Hepatocyte (in vitro differentiated cells): ENCODE results near the gene OXT. TPM values are rescaled to one million over a fixed set of nuclear protein-coding genes. Genes with fewer than 3 reads are reported as not detected.

Experiments used
- DNase-seq: peaks from one replicate; pipeline ENCODE4 v3.0.0-alpha.2; 2016; ENCODE audit warnings: low spot score
- H2AFZ ChIP-seq: fragments of 200-600 bp; sonication (generic); 2 replicates; pipeline ENCODE4 v1.6.0; 2016; ENCODE audit warnings: antibody characterized with exemption, mild to moderate bottlenecking
- H3K27ac ChIP-seq: fragments of 200-600 bp; sonication (generic); 2 replicates; pipeline ENCODE4 v1.5.1; 2016; ENCODE audit warnings: mild to moderate bottlenecking
- H3K27me3 ChIP-seq: fragments of 200-600 bp; sonication (generic); 2 replicates; pipeline ENCODE4 v1.6.1; 2016
- H3K36me3 ChIP-seq: fragments of 200-600 bp; sonication (generic); replicated peaks from 2 replicates; pipeline ENCODE4 v1.5.1; 2016; ENCODE audit warnings: low read depth; ENCODE audit not compliant: insufficient read depth
- H3K4me1 ChIP-seq: fragments of 200-600 bp; sonication (generic); 2 replicates; pipeline ENCODE4 v1.5.1; 2016; ENCODE audit warnings: mild to moderate bottlenecking, moderate library complexity; ENCODE audit not compliant: insufficient read depth
- H3K4me2 ChIP-seq: fragments of 200-600 bp; sonication (generic); 2 replicates; pipeline ENCODE4 v1.6.0; 2016
- H3K4me3 ChIP-seq: fragments of 200-600 bp; sonication (generic); 2 replicates; pipeline ENCODE4 v1.5.1; 2016; ENCODE audit warnings: mild to moderate bottlenecking
- H3K79me2 ChIP-seq: fragments of 200-600 bp; sonication (generic); 2 replicates; pipeline ENCODE4 v1.6.0; 2017; ENCODE audit warnings: mild to moderate bottlenecking
- H3K9me2 ChIP-seq: fragments of 200-600 bp; sonication (generic); replicated peaks from 2 replicates; pipeline ENCODE4 v1.6.0; 2017; ENCODE audit warnings: mild to moderate bottlenecking; ENCODE audit not compliant: insufficient read depth
- H3K9me3 ChIP-seq: fragments of 200-600 bp; sonication (generic); 2 replicates; pipeline ENCODE4 v1.5.1; 2016; ENCODE audit warnings: low read depth, mild to moderate bottlenecking
- H4K20me1 ChIP-seq: fragments of 200-600 bp; sonication (generic); 2 replicates; pipeline ENCODE4 v1.6.0; 2016; ENCODE audit warnings: mild to moderate bottlenecking; ENCODE audit not compliant: insufficient read depth, poor library complexity, severe bottlenecking
- CTCF ChIP-seq: fragments of 200-600 bp; sonication (generic); IDR thresholded peaks from 2 replicates; pipeline ENCODE4 v1.5.1; 2016; ENCODE audit warnings: antibody characterized with exemption, mild to moderate bottlenecking; ENCODE audit not compliant: poor library complexity
- EZH2 ChIP-seq: fragments of 200-600 bp; sonication (generic); IDR thresholded peaks from 2 replicates; pipeline ENCODE4 v1.6.1; 2016; ENCODE audit warnings: antibody characterized with exemption, mild to moderate bottlenecking, borderline replicate concordance
- EZH2phosphoT487 ChIP-seq: fragments of 200-600 bp; sonication (generic); IDR thresholded peaks from one replicate; pipeline ENCODE4 v1.6.1; 2018; ENCODE audit warnings: antibody characterized with exemption, mild to moderate bottlenecking, low read depth, moderate library complexity; ENCODE audit not compliant: unreplicated experiment, severe bottlenecking
- WGBS: methylation state at CpG from one replicate; pipeline ENCODE4 v1.1.6; 2016; ENCODE audit warnings: low lambda C conversion rate; ENCODE audit errors: missing lambda C conversion rate; 5-methylcytosine and 5-hydroxymethylcytosine counted together
- polyA plus RNA-seq: library from polyadenylated mRNA; unstranded; fragments of >200 nt; fragmentation: Nextera tagmentation; extraction: Ambion mirVana; gene quantifications from 2 replicates; pipeline ENCODE4 v1.2.1, GENCODE V29; 2016
- total RNA-seq: library from RNA; depleted of rRNA; stranded (reverse); fragments of >200 nt; gene quantifications from 2 replicates; pipeline ENCODE4 v1.2.3, GENCODE V29; 2014

Gene OXT
- total and polyA plus RNA-seq, 2 experiments from 2014 or later: 3.4 TPM; not detected in 1

- Histone ChIP-seq H3K27me3 (no peaks in the 10 kb centered on the region), H4K20me1 (no peaks in the 10 kb centered on the region), H3K4me1 (no peaks in the 10 kb centered on the region), H2AFZ (no peak overlapping the region), H3K4me3 (no peak overlapping the region), H3K36me3 (no peaks in the 10 kb centered on the region), H3K4me2 (no peak overlapping the region), H3K79me2 (no peaks in the 10 kb centered on the region), H3K27ac (peak overlapping the region; percentile 15), H3K9me3 (no peaks in the 10 kb centered on the region), H3K9me2 (no peaks in the 10 kb centered on the region)
- WGBS: 60% methylated on average over 3 of the region's 3 CpGs
- no peak for TF ChIP-seq EZH2
- no peak for TF ChIP-seq EZH2phosphoT487
- no peak for TF ChIP-seq CTCF
- peak; percentile 34 for DNase-seq
Measured at GRCh38 chr20:3103369-3104032, 32.1 kb downstream of the OXT start.

- 98% methylated on average over 18 of the region's 18 CpGs for WGBS
- H3K4me3 ChIP-seq: no peak overlapping the region
- H4K20me1 ChIP-seq: no peaks in the 10 kb centered on the region
- no peaks in the 10 kb centered on the region for H3K9me3 ChIP-seq
- H3K9me2 ChIP-seq: no peaks in the 10 kb centered on the region
- no peak for DNase-seq
- no peaks in the 10 kb centered on the region for H3K36me3 ChIP-seq
- H3K4me1 ChIP-seq: no peaks in the 10 kb centered on the region
- TF ChIP-seq EZH2phosphoT487 (no peak), CTCF (no peak), EZH2 (no peak)
- H3K4me2 ChIP-seq: no peak overlapping the region
- no peaks in the 10 kb centered on the region for H3K79me2 ChIP-seq
- H3K27ac ChIP-seq: no peak overlapping the region
- no peaks in the 10 kb centered on the region for H3K27me3 ChIP-seq
- H2AFZ ChIP-seq: no peak overlapping the region
Measured at GRCh38 chr20:3105256-3106137, 34.1 kb downstream of the OXT start.

- Histone ChIP-seq H3K4me1 (no peaks in the 10 kb centered on the region), H3K4me2 (no peak overlapping the region), H4K20me1 (no peaks in the 10 kb centered on the region), H2AFZ (no peak overlapping the region), H3K27ac (no peak overlapping the region), H3K36me3 (no peaks in the 10 kb centered on the region), H3K4me3 (no peak overlapping the region), H3K79me2 (no peaks in the 10 kb centered on the region), H3K27me3 (no peaks in the 10 kb centered on the region), H3K9me3 (no peaks in the 10 kb centered on the region), H3K9me2 (no peaks in the 10 kb centered on the region)
- DNase-seq: no peak
- 96% methylated on average over 3 of the region's 3 CpGs for WGBS
- TF ChIP-seq EZH2 (no peak), CTCF (no peak), EZH2phosphoT487 (no peak)
Measured at GRCh38 chr20:3106185-3106584, 34.8 kb downstream of the OXT start.
